IMR-90 (cell line): ENCODE measurements around the gene CADM2. TPM values are rescaled to one million over a fixed set of nuclear protein-coding genes. Genes with fewer than 3 reads are reported as not detected.

Experiments used
- ATAC-seq: fragments of 200-7000 bp; cut with Tn5 transposase; 2 replicates; pipeline ENCODE4 v1.9.1; 2020; ENCODE audit warnings: low read depth, mild to moderate bottlenecking, moderate library complexity
- BruUV-seq: library from RNA; stranded (reverse); fragments of 400-500 nt; replicated peaks from 2 replicates; lab custom pipeline; 2021; lab: Mats Ljungman, UMichigan
- CTCF ChIA-PET: fragments of 300-600 bp; formaldehyde crosslinking; extraction: SDS; loops from one replicate; lab custom pipeline; 2021; ENCODE audit warnings: antibody characterized with exemption; lab: Yijun Ruan, JAX
- POLR2A ChIA-PET: fragments of 300-600 bp; sonication (Branson Sonifier 250); formaldehyde crosslinking; loops from one replicate; lab custom pipeline; 2022; ENCODE audit warnings: antibody characterized with exemption; ENCODE audit not compliant: unreplicated experiment; lab: Charles Lee
- DNase-seq: peaks from one replicate; pipeline ENCODE4 v3.0.0; 2013
- H2AFZ ChIP-seq: replicated peaks from 2 replicates; pipeline ENCODE3; 2013; ENCODE audit warnings: low read length, mild to moderate bottlenecking; ENCODE audit not compliant: poor library complexity
- H2AK5ac ChIP-seq: 2 replicates; pipeline ENCODE4 v1.6.1; 2013; ENCODE audit warnings: low read depth, low read length, inconsistent platforms
- H2AK9ac ChIP-seq: replicated peaks from 2 replicates; pipeline ENCODE3; 2013; ENCODE audit warnings: mild to moderate bottlenecking, low read depth, low read length, moderate library complexity; ENCODE audit not compliant: poor library complexity
- H2BK120ac ChIP-seq: 2 replicates; pipeline ENCODE4 v1.6.1; 2013; ENCODE audit warnings: low read depth, low read length, inconsistent platforms
- H2BK15ac ChIP-seq: 3 replicates; pipeline ENCODE4 v1.6.1; 2013; ENCODE audit warnings: low read depth, low read length, inconsistent platforms
- H2BK20ac ChIP-seq: 2 replicates; pipeline ENCODE4 v1.6.1; 2013; ENCODE audit warnings: low read depth, mild to moderate bottlenecking, inconsistent platforms, low read length, moderate library complexity
- H2BK5ac ChIP-seq: 2 replicates; pipeline ENCODE4 v1.6.1; 2013; ENCODE audit warnings: mild to moderate bottlenecking, low read depth, low read length, inconsistent platforms; ENCODE audit not compliant: poor library complexity, severe bottlenecking
- H3K14ac ChIP-seq: replicated peaks from 2 replicates; pipeline ENCODE4 v1.6.1; 2013; ENCODE audit warnings: low read depth, low read length, inconsistent platforms
- H3K18ac ChIP-seq: 2 replicates; pipeline ENCODE4 v1.6.1; 2013; ENCODE audit warnings: low read depth, low read length, control low read depth
- H3K23ac ChIP-seq: 2 replicates; pipeline ENCODE4 v1.6.1; 2013; ENCODE audit warnings: low read depth, low read length, inconsistent platforms
- H3K27ac ChIP-seq: 2 replicates; pipeline ENCODE4 v1.5.1; 2013; ENCODE audit warnings: mild to moderate bottlenecking, control low read depth, low read length; ENCODE audit not compliant: insufficient read depth
- H3K27me3 ChIP-seq: 2 replicates; pipeline ENCODE4 v1.6.1; 2013; ENCODE audit warnings: low read length; ENCODE audit not compliant: control insufficient read depth, insufficient read depth
- H3K36me3 ChIP-seq: 2 replicates; pipeline ENCODE4 v1.6.1; 2013; ENCODE audit warnings: low read length, mixed read lengths; ENCODE audit not compliant: control insufficient read depth, insufficient read depth
- H3K4ac ChIP-seq: 2 replicates; pipeline ENCODE4 v1.6.1; 2013; ENCODE audit warnings: low read depth, low read length, inconsistent platforms
- H3K4me1 ChIP-seq: 2 replicates; pipeline ENCODE4 v1.6.1; 2013; ENCODE audit warnings: low read length, mixed read lengths; ENCODE audit not compliant: control insufficient read depth, insufficient read depth
- H3K4me2 ChIP-seq: 2 replicates; pipeline ENCODE4 v1.6.1; 2013; ENCODE audit warnings: low read depth, mild to moderate bottlenecking, control low read depth, low read length, moderate library complexity
- H3K4me3 ChIP-seq: 2 replicates; pipeline ENCODE4 v1.5.1; 2013; ENCODE audit warnings: low read depth, mild to moderate bottlenecking, control low read depth, low read length, moderate library complexity; ENCODE audit not compliant: insufficient read depth
- H3K56ac ChIP-seq: 2 replicates; pipeline ENCODE4 v1.6.1; 2013; ENCODE audit warnings: low read length, inconsistent platforms; ENCODE audit not compliant: insufficient read depth; ENCODE audit errors: extremely low read depth
- H3K79me1 ChIP-seq, 2 experiments: 2 replicates each; pipeline ENCODE4 v1.6.1; 2013; ENCODE audit warnings: low read length in 2 of 2, inconsistent platforms in 1 of 2, low read depth in 1 of 2
- H3K9ac ChIP-seq: 2 replicates; pipeline ENCODE4 v1.6.1; 2013; ENCODE audit warnings: low read depth, low read length, control low read depth
- H3K9me1 ChIP-seq: 2 replicates; pipeline ENCODE4 v1.6.1; 2013; ENCODE audit warnings: low read length, inconsistent platforms; ENCODE audit not compliant: insufficient read depth
- H3K9me3 ChIP-seq: 2 replicates; pipeline ENCODE4 v1.6.1; 2013; ENCODE audit warnings: low read length; ENCODE audit not compliant: control insufficient read depth, insufficient read depth
- H4K20me1 ChIP-seq: 2 replicates; pipeline ENCODE4 v1.6.1; 2013; ENCODE audit warnings: low read length, inconsistent platforms; ENCODE audit not compliant: insufficient read depth
- H4K5ac ChIP-seq: 2 replicates; pipeline ENCODE4 v1.6.1; 2013; ENCODE audit warnings: mild to moderate bottlenecking, low read depth, low read length, control low read depth
- H4K8ac ChIP-seq, 2 experiments: 2 replicates each; pipeline ENCODE4 v1.6.1; 2013; ENCODE audit warnings: low read depth in 2 of 2, low read length in 2 of 2, control low read depth in 1 of 2, inconsistent platforms in 1 of 2
- H4K91ac ChIP-seq: 2 replicates; pipeline ENCODE4 v1.6.1; 2013; ENCODE audit warnings: low read depth, low read length, inconsistent platforms; ENCODE audit not compliant: insufficient read depth
- MAZ ChIP-seq: IDR thresholded peaks from 2 replicates; pipeline ENCODE4 v1.6.1; 2012; ENCODE audit warnings: low read depth, mild to moderate bottlenecking, low read length, improper control_type of control experiment, moderate library complexity, borderline replicate concordance
- MXI1 ChIP-seq: IDR thresholded peaks from 2 replicates; pipeline ENCODE4 v1.6.1; 2012; ENCODE audit warnings: low read depth, mild to moderate bottlenecking, low read length, moderate library complexity, borderline replicate concordance
- RAD21 ChIP-seq: IDR thresholded peaks from 2 replicates; pipeline ENCODE4 v1.6.1; 2012; ENCODE audit warnings: low read length, improper control_type of control experiment
- RCOR1 ChIP-seq: IDR thresholded peaks from 2 replicates; pipeline ENCODE4 v1.6.1; 2012; ENCODE audit warnings: mild to moderate bottlenecking, low read length, improper control_type of control experiment; ENCODE audit not compliant: insufficient replicate concordance
- WGBS, 2 experiments: methylation state at CpG; one replicate each; pipeline versions ENCODE4 v1.1.5 to v1.1.7; 2013; ENCODE audit warnings: missing lambda C conversion rate in 2 of 2; ENCODE audit not compliant: insufficient read length in 1 of 2; ENCODE audit errors: extremely low coverage in 2 of 2; 5-methylcytosine and 5-hydroxymethylcytosine counted together
- dilution Hi-C: fragments of 300-500 bp; cut with HindIII; formaldehyde crosslinking; loops from one replicate; pipeline ENCODE4 v1.14.3; 2018; ENCODE audit warnings: low sequenced_read_pairs; ENCODE audit not compliant: unreplicated experiment
- in situ Hi-C: fragments of 300-500 bp; cut with MboI; formaldehyde crosslinking; loops from 3 replicates; pipeline ENCODE4 v1.14.3; 2019; ENCODE audit warnings: low sequenced_read_pairs, inconsistent platforms, mixed read lengths
- intact Hi-C: fragments of 100-400 bp; cut with micrococcal nuclease; formaldehyde crosslinking; loops from 2 replicates; pipeline ENCODE4 v1.10.0; 2022
- polyA plus RNA-seq, 3 experiments: library from polyadenylated mRNA; depleted of rRNA; stranded (reverse); fragments of >200 nt; gene quantifications; 2 replicates each; pipeline ENCODE4 v1.2.3, GENCODE V29; 2012; ENCODE audit warnings: low replicate concordance in 1 of 3
- total RNA-seq: library from RNA; depleted of rRNA; stranded (reverse); fragments of >200 nt; gene quantifications from 2 replicates; pipeline ENCODE4 v1.2.3, GENCODE V29; 2012
- TF ChIP-seq, protein P1 (sequence below): conservative IDR thresholded peaks from 2 replicates; pipeline ENCODE4 v1.5.1; 2012; ENCODE audit warnings: mild to moderate bottlenecking, low read depth, low read length, improper control_type of control experiment

The CADM2 gene
- total and polyA plus RNA-seq, 2 of the 4 experiments (the other 2 are of a cell fraction) = not detected

DNA sequence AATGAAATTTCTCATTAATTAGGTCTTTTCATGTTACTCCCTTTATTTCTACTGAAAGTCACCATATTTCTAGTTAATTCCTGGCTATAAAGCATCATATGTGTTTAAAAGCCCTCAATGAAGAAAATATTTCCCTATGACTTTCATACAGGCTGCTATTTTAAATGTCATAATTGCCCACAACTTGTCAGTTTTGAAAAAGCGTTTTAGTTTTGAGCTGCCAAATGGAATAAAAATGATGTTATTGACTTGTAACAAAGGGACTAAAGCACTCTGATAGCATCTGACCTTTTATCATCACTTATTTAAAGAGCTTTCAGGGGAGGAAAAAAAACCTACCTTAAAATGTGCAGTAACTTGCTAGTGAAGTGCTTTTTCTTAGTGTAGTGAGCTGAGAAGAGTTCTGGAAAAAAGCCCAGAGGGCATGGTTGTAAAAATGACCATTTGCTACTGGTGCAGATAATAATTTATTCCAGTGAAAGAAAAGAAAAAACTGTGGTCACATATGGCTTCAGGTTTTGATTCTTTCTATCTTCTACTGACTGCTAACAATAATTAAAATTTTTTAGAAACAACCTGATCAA lies 877.2 kb downstream of the CADM2 start:
- H4K91ac ChIP-seq = no peak overlapping the region
- no CpG with 5 or more reads among the region's 1 CpG for WGBS, 2 experiments
- CTCF ChIA-PET = no interaction called here

More for the DNA sequence above, 877.2 kb downstream of the CADM2 start:
- no peaks in the 10 kb centered on the region for H3K4me1 ChIP-seq
- no peaks in the 10 kb centered on the region for H3K9me1 ChIP-seq
- no peak overlapping the region for H3K23ac ChIP-seq
- H3K9me3 ChIP-seq = no peaks in the 10 kb centered on the region
- H2BK120ac ChIP-seq = no peak overlapping the region
- no peak overlapping the region for H2BK20ac ChIP-seq
- DNase-seq (no peak), ATAC-seq (no peak)
- in situ Hi-C loops = no loop called here
- no peak overlapping the region for H4K5ac ChIP-seq
- no peaks in the 10 kb centered on the region for H3K27me3 ChIP-seq
- H3K4ac ChIP-seq = no peak overlapping the region
- no peak overlapping the region for H3K27ac ChIP-seq
- no peak overlapping the region for H3K14ac ChIP-seq
- POLR2A ChIA-PET = no interaction called here
- dilution Hi-C loops = no loop called here
- H2AK9ac ChIP-seq = no peak overlapping the region
- H2BK15ac ChIP-seq = no peak overlapping the region
- H4K8ac ChIP-seq = no peak overlapping the region
- no peak overlapping the region for H3K9ac ChIP-seq
- no peak overlapping the region for H3K18ac ChIP-seq
- no peaks in the 10 kb centered on the region for H3K79me1 ChIP-seq
- BruUV-seq = no TSS peak
- H3K4me2 ChIP-seq = no peak overlapping the region
- H3K4me3 ChIP-seq = no peak overlapping the region
- H3K36me3 ChIP-seq = no peaks in the 10 kb centered on the region
- H2AFZ ChIP-seq = no peak overlapping the region
- H3K56ac ChIP-seq = no peak overlapping the region
- H2BK5ac ChIP-seq = no peak overlapping the region
- H4K20me1 ChIP-seq = no peaks in the 10 kb centered on the region
- intact Hi-C loops = no loop called here
- TF ChIP-seq RCOR1 (no peak), MXI1 (no peak), MAZ (no peak), RAD21 (no peak)
- TF ChIP-seq, protein P1, sequence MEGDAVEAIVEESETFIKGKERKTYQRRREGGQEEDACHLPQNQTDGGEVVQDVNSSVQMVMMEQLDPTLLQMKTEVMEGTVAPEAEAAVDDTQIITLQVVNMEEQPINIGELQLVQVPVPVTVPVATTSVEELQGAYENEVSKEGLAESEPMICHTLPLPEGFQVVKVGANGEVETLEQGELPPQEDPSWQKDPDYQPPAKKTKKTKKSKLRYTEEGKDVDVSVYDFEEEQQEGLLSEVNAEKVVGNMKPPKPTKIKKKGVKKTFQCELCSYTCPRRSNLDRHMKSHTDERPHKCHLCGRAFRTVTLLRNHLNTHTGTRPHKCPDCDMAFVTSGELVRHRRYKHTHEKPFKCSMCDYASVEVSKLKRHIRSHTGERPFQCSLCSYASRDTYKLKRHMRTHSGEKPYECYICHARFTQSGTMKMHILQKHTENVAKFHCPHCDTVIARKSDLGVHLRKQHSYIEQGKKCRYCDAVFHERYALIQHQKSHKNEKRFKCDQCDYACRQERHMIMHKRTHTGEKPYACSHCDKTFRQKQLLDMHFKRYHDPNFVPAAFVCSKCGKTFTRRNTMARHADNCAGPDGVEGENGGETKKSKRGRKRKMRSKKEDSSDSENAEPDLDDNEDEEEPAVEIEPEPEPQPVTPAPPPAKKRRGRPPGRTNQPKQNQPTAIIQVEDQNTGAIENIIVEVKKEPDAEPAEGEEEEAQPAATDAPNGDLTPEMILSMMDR = no peak
- H2AK5ac ChIP-seq = no peak overlapping the region
